Testis (tissue), 3 donors: ENCODE measurements around the gene PTRH1. TPM values are rescaled to one million over a fixed set of nuclear protein-coding genes. Genes with fewer than 3 reads are reported as not detected.
A peak's percentile ranks its signal among the peaks of the same experiment; 100 is the strongest.

ENCODE experiments used
- DNase-seq: peaks from one replicate; pipeline ENCODE4 v3.0.0-alpha.2; 2019
- H3K27ac ChIP-seq, 2 donors: fragments of 200-600 bp; sonication (generic); one replicate each; pipeline ENCODE4 v1.5.1; 2019
- H3K27me3 ChIP-seq: fragments of 200-600 bp; sonication (generic); one replicate; pipeline ENCODE4 v1.5.1; 2019
- H3K36me3 ChIP-seq: fragments of 200-600 bp; sonication (generic); one replicate; pipeline ENCODE4 v1.5.1; 2017; ENCODE audit warnings: low read depth; ENCODE audit errors: missing control alignments
- H3K4me1 ChIP-seq: fragments of 200-600 bp; sonication (generic); one replicate; pipeline ENCODE4 v1.5.1; 2019
- H3K4me3 ChIP-seq, 2 donors: fragments of 200-600 bp; sonication (generic); one replicate each; pipeline ENCODE4 v1.5.1; 2017 to 2019
- H3K9me3 ChIP-seq: fragments of 200-600 bp; sonication (generic); one replicate; pipeline ENCODE4 v1.5.1; 2017
- CTCF ChIP-seq, 3 experiments: fragments of 450-650 bp in 2 of 3; fragments of 200-600 bp in 1 of 3; sonication (generic) in 1 of 3; IDR thresholded peaks; one replicate each; pipeline ENCODE4 v1.5.1; 2016 to 2019; ENCODE audit warnings: antibody characterized with exemption in 3 of 3, mild to moderate bottlenecking in 2 of 3, moderate library complexity in 1 of 3
- POLR2A ChIP-seq: fragments of 450-650 bp; IDR thresholded peaks from one replicate; pipeline ENCODE4 v1.6.1; 2017; ENCODE audit warnings: antibody characterized with exemption, mild to moderate bottlenecking, moderate library complexity
- WGBS, 2 donors: methylation state at CpG; one replicate each; pipeline ENCODE4 v1.1.5; 2018; 5-methylcytosine and 5-hydroxymethylcytosine counted together
- intact Hi-C: fragments of 100-400 bp; cut with DNase I; formaldehyde crosslinking; loops from one replicate; pipeline ENCODE4 v1.15.1; 2023; ENCODE audit warnings: low total_unique reads
- polyA plus RNA-seq: library from polyadenylated mRNA; stranded (reverse); fragments of 350-450 nt; fragmentation: Illumina TruSeq; extraction: RNeasy Lipid Tissue Mini Kit (QIAGEN cat#74804); gene quantifications from one replicate; pipeline ENCODE4 v1.2.3, GENCODE V29; 2014; ENCODE audit warnings: low read depth, low replicate concordance; ENCODE audit not compliant: insufficient read depth
- total RNA-seq, 2 donors: library from RNA; depleted of rRNA; stranded (reverse); fragments of >200 nt; gene quantifications; one replicate each; pipeline ENCODE4 v1.2.3, GENCODE V29; 2016

PTRH1 gene
- total and polyA plus RNA-seq, 3 donors from 2014 or later, result 18.2 to 24.5 (median 19.0) TPM

- Histone ChIP-seq H3K9me3 (no peaks in the 10 kb centered on the region), H3K27me3 (no peaks in the 10 kb centered on the region), H3K4me3 (no peak overlapping the region), H3K4me1 (peaks cover 18% of the 10 kb centered on the region), H3K27ac (no peak overlapping the region), H3K36me3 (no peaks in the 10 kb centered on the region)
- WGBS, 2 donors, result 70 to 71% methylated on average over 5 of the region's 5 CpGs
- TF ChIP-seq POLR2A (no peak), CTCF (IDR thresholded peaks at IDR 0.05) (no peak)
- DNase-seq, result no peak
- intact Hi-C loops, result no loop called here
These were observed 14.7 kb downstream of the PTRH1 start for GRCh38 chr9:127700594-127701255.

GRCh38 chr9:127700140-127700539, 15.3 kb downstream of the PTRH1 start:
- Histone ChIP-seq H3K27me3 (no peaks in the 10 kb centered on the region), H3K36me3 (no peaks in the 10 kb centered on the region), H3K9me3 (no peaks in the 10 kb centered on the region), H3K4me1 (peaks cover 24% of the 10 kb centered on the region), H3K27ac (peak overlapping the region; percentile 84 to 91), H3K4me3 (no peak overlapping the region)
- intact Hi-C loops, result no loop called here
- TF ChIP-seq CTCF (IDR thresholded peaks at IDR 0.05) (no peak), POLR2A (no peak)
- no peak for DNase-seq
- 84 to 96% methylated on average over 2 of the region's 2 CpGs for WGBS, 2 donors

- H3K27me3 ChIP-seq, result no peaks in the 10 kb centered on the region
- peak overlapping the region; percentile 84 to 91 for H3K27ac ChIP-seq
- 10 to 23% methylated on average over 13 to 41 of the region's 41 CpGs for WGBS, 2 donors
- TF ChIP-seq CTCF (IDR thresholded peaks at IDR 0.05) (peak in 2 of 3 experiments; percentile 26 to 30), POLR2A (no peak)
- DNase-seq, result peak; percentile 98
- H3K4me1 ChIP-seq, result peaks cover 26% of the 10 kb centered on the region
- H3K36me3 ChIP-seq, result no peaks in the 10 kb centered on the region
- H3K9me3 ChIP-seq, result no peaks in the 10 kb centered on the region
- H3K4me3 ChIP-seq, result peak overlapping the region; percentile 39 to 58
- intact Hi-C loops, result no loop called here
These were observed 16.3 kb downstream of the PTRH1 start for GRCh38 chr9:127698985-127699670.

GRCh38 chr9:127698386-127698785, 17.1 kb downstream of the PTRH1 start:
- Histone ChIP-seq H3K4me3 (no peak overlapping the region), H3K9me3 (no peaks in the 10 kb centered on the region), H3K27ac (peak overlapping the region in 1 of 2 donors; percentile 91), H3K4me1 (peaks cover 26% of the 10 kb centered on the region), H3K27me3 (no peaks in the 10 kb centered on the region), H3K36me3 (no peaks in the 10 kb centered on the region)
- intact Hi-C loops, result no loop called here
- DNase-seq, result no peak
- 83 to 84% methylated on average over 5 of the region's 5 CpGs for WGBS, 2 donors
- no peak for TF ChIP-seq POLR2A
- TF ChIP-seq CTCF (IDR thresholded peaks at IDR 0.05), result no peak
